BLaER1 treated with 17β-estradiol and CSF1 and Interleukin-3, amounts not matched to agents 10 nM and 100 nM (cell line): Measurements from ENCODE around the gene MRPL42.
"Not testable (repeated sequence)": the region's sequence is repeated elsewhere in the genome, so short reads cannot be mapped to it uniquely, and the experiment has no call there.

Experiments used
- H3K27ac ChIP-seq, 11 experiments: shearing (Covaris generic); formaldehyde crosslinking; 2 replicates each; pipeline ENCODE4 v1.8.1; 2022
- H3K27me3 ChIP-seq, 11 experiments: shearing (Covaris generic); formaldehyde crosslinking; 2 replicates each; pipeline ENCODE4 v1.8.1; 2022
- H3K36me3 ChIP-seq, 11 experiments: shearing (Covaris generic); formaldehyde crosslinking; 2 replicates each; pipeline ENCODE4 v1.8.1; 2022
- H3K4me1 ChIP-seq, 10 experiments: shearing (Covaris generic); formaldehyde crosslinking; 2 replicates each; pipeline ENCODE4 v1.8.1; 2022
- H3K4me2 ChIP-seq, 11 experiments: shearing (Covaris generic); formaldehyde crosslinking; 2 replicates each; pipeline ENCODE4 v1.8.1; 2022
- H3K4me3 ChIP-seq, 10 experiments: shearing (Covaris generic); formaldehyde crosslinking; 2 replicates each; pipeline ENCODE4 v1.8.1; 2022
- H3K9ac ChIP-seq, 11 experiments: shearing (Covaris generic); formaldehyde crosslinking; 2 replicates each; pipeline ENCODE4 v1.8.1; 2022
- H3K9me3 ChIP-seq, 11 experiments: shearing (Covaris generic); formaldehyde crosslinking; replicated peaks in 1 of 11; 2 replicates each; pipeline ENCODE4 v1.8.1; 2022
- H4K20me1 ChIP-seq, 11 experiments: shearing (Covaris generic); formaldehyde crosslinking; 2 replicates each; pipeline ENCODE4 v1.8.1; 2022
- Cebpa-rat ChIP-seq, 11 experiments: shearing (Covaris generic); IDR thresholded peaks; 2 replicates each; pipeline ENCODE4 v1.8.1; 2022

The MRPL42 gene

GRCh38 chr12:93539821-93540220 lies 72.5 kb downstream of the MRPL42 start:
- H3K4me2 ChIP-seq: peak overlapping the region in 3 of 11 experiments; percentile 36 to 45 (median 42); a peak in 3 of 22 replicates
- H3K4me1 ChIP-seq: peaks cover 10 to 33% (median 27%) of the 10 kb centered on the region in 10 experiments

DNA sequence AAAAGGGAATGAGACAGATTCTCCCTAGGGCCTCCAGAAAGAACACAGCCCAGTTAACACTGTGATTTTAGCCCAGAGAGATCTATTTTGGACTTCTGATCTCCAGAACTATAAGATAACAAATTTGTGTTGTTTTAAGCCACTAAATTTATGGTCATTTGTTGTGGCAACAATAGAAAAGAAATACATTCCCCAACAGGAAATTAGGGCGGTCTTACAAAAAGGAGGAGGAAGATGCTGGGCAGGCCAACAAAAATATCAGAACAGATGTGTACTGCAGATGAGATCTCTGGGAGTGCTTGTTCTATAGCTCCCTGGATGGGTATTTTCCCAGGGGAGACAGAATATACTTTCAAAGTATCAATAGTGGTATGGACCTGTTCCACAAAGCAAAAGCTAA lies 73.2 kb downstream of the MRPL42 start:
- H3K27me3 ChIP-seq: no peaks in the 10 kb centered on the region
- H4K20me1 ChIP-seq: no peaks in the 10 kb centered on the region
- H3K27ac ChIP-seq: no peak overlapping the region

More at GRCh38 chr12:93539821-93540220, 72.5 kb downstream of the MRPL42 start:
- Histone ChIP-seq H3K36me3 (no peaks in the 10 kb centered on the region), H4K20me1 (no peaks in the 10 kb centered on the region), H3K4me3 (no peak overlapping the region), H3K27me3 (no peaks in the 10 kb centered on the region), H3K9ac (no peak overlapping the region), H3K9me3 (peaks cover 0 to 4% (median 0%) of the 10 kb centered on the region in 11 experiments; a peak in 1 of 22 replicates), H3K27ac (no peak overlapping the region)
- no peak for TF ChIP-seq Cebpa-rat (IDR thresholded peaks at IDR 0.05)

DNA sequence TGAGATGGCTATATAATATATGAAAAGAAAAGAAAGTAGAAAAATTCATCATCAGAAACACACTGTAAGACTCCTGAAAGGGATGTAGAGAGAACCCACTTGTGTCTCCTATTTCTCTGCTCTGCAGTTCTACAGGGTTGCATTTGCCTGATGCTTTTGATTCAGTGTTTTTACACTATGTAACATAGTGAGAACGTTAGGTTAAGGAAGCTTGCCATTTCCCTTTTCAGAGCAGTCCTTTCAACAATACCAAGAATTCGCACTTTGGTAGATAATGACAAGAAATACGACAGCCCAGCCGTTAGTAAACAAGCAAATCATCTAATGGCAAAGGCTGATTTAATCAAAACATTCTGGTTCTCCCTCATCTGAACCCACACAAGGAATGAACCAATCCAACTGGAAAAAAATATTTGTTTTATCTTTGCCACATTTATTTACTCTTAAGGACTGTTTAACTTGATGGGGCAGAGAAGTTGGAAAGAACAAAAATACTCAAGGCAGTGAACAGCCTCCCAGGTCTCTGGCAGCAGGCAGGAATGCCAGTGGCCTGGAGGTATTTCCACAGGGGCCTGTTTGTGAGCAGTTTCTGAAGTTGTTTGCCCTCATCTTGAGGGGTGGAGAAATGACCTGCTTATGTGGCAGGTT lies 74.4 kb downstream of the MRPL42 start:
- no peaks in the 10 kb centered on the region for H3K36me3 ChIP-seq

More for the DNA sequence above, 73.2 kb downstream of the MRPL42 start:
- Histone ChIP-seq H3K9me3 (peaks cover 0 to 4% (median 0%) of the 10 kb centered on the region in 11 experiments; a peak in 1 of 22 replicates), H3K4me3 (no peak overlapping the region), H3K36me3 (no peaks in the 10 kb centered on the region), H3K9ac (no peak overlapping the region), H3K4me2 (peak overlapping the region in 7 of 11 experiments; percentile 17 to 45 (median 36); a peak in 12 of 22 replicates), H3K4me1 (peaks cover 10 to 33% (median 27%) of the 10 kb centered on the region in 10 experiments)
- TF ChIP-seq Cebpa-rat (IDR thresholded peaks at IDR 0.05): no peak

GRCh38 chr12:93547778-93548177 lies 80.5 kb downstream of the MRPL42 start:
- Histone ChIP-seq H3K9me3 (no peaks in the 10 kb centered on the region), H3K27ac (no peak overlapping the region), H3K36me3 (no peaks in the 10 kb centered on the region), H3K9ac (no peak overlapping the region), H3K4me3 (no peak overlapping the region), H3K4me1 (no peaks in the 10 kb centered on the region), H3K27me3 (no peaks in the 10 kb centered on the region), H3K4me2 (no peak overlapping the region), H4K20me1 (no peaks in the 10 kb centered on the region)
- TF ChIP-seq Cebpa-rat (IDR thresholded peaks at IDR 0.05): no peak

More for the DNA sequence above, 74.4 kb downstream of the MRPL42 start:
- H4K20me1 ChIP-seq: no peaks in the 10 kb centered on the region
- H3K4me2 ChIP-seq: no peak overlapping the region; a peak in 1 of 22 replicates
- H3K4me1 ChIP-seq: peaks cover 8 to 22% (median 18%) of the 10 kb centered on the region in 10 experiments
- no peak overlapping the region for H3K9ac ChIP-seq
- no peak overlapping the region for H3K4me3 ChIP-seq
- no peak for TF ChIP-seq Cebpa-rat (IDR thresholded peaks at IDR 0.05)
- no peaks in the 10 kb centered on the region for H3K27me3 ChIP-seq
- H3K27ac ChIP-seq: no peak overlapping the region
- H3K9me3 ChIP-seq: peaks cover 0 to 4% (median 0%) of the 10 kb centered on the region in 11 experiments; a peak in 1 of 22 replicates

GRCh38 chr12:93549174-93549573 lies 81.9 kb downstream of the MRPL42 start:
- no peaks in the 10 kb centered on the region for H3K4me1 ChIP-seq
- no peak overlapping the region for H3K4me2 ChIP-seq
- no peaks in the 10 kb centered on the region for H4K20me1 ChIP-seq
- H3K9ac ChIP-seq: no peak overlapping the region
- TF ChIP-seq Cebpa-rat (IDR thresholded peaks at IDR 0.05): no peak
- H3K36me3 ChIP-seq: no peaks in the 10 kb centered on the region
- no peak overlapping the region for H3K27ac ChIP-seq
- H3K27me3 ChIP-seq: no peaks in the 10 kb centered on the region
- H3K4me3 ChIP-seq: no peak overlapping the region
- H3K9me3 ChIP-seq: no peaks in the 10 kb centered on the region

DNA sequence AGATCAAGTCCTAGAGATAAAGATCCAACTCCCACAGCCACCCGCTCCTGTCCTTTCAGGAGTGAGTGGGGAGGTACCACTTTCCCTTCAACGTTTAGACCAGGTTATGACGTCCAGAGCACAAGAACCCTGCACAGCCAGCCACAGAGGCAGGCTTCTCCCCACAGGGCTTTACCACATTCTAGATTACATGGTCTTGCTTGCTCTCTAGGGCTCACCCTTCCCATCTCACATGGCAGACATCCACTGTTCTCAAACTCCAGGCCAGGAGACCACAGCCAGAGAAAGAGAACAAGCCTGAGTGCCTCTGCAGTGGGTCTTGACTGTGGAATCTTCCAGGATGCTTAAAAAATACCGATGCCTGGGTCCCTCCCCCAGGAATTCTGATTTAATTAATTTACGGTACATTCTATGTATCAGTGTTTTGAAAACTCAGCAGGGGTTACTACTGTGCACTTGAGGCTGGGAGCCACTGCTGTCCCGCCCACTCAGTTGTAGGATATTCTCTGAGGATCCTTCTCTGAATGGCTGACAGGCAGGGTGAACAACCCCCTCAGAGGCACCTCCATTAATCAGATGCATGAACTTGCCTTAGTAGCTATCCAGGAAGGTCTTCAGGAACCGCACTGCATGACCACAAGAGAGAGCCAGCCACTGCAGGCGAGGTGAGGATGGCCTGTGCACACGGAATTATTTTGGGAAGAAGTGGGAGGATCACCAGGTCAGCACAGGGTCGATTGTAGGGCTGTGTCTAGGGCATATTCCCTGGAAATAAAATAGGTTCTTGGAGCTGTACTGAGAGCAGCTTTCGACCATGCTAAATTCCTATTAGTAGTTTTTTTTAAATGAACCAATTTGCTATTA lies 83.7 kb downstream of the MRPL42 start:
- Histone ChIP-seq H3K4me2 (no peak overlapping the region), H3K9ac (no peak overlapping the region), H3K4me3 (no peak overlapping the region), H3K36me3 (no peaks in the 10 kb centered on the region), H3K4me1 (no peaks in the 10 kb centered on the region), H3K27ac (no peak overlapping the region), H4K20me1 (no peaks in the 10 kb centered on the region), H3K9me3 (no peaks in the 10 kb centered on the region), H3K27me3 (no peaks in the 10 kb centered on the region)
- TF ChIP-seq Cebpa-rat (IDR thresholded peaks at IDR 0.05): no peak

- H3K9me3 ChIP-seq: peaks cover 0 to 6% (median 4%) of the 10 kb centered on the region in 11 experiments; a peak in 6 of 22 replicates
- no peaks in the 10 kb centered on the region for H3K27me3 ChIP-seq
- TF ChIP-seq Cebpa-rat (IDR thresholded peaks at IDR 0.05): no peak
- no peak overlapping the region for H3K27ac ChIP-seq
- no peak overlapping the region for H3K4me2 ChIP-seq
- no peaks in the 10 kb centered on the region for H3K4me1 ChIP-seq
- no peak overlapping the region for H3K4me3 ChIP-seq
- H4K20me1 ChIP-seq: no peaks in the 10 kb centered on the region
- no peak overlapping the region for H3K9ac ChIP-seq
- no peaks in the 10 kb centered on the region for H3K36me3 ChIP-seq
Measured at GRCh38 chr12:93552427-93552826, 85.1 kb downstream of the MRPL42 start.

GRCh38 chr12:93557879-93558278 lies 90.6 kb downstream of the MRPL42 start:
- not testable (repeated sequence) for H4K20me1 ChIP-seq, H3K4me2 ChIP-seq, H3K4me3 ChIP-seq, H3K4me1 ChIP-seq, H3K36me3 ChIP-seq, H3K27me3 ChIP-seq, H3K9ac ChIP-seq, H3K27ac ChIP-seq
- peaks cover 21 to 42% (median 33%) of the 10 kb centered on the region in 11 experiments for H3K9me3 ChIP-seq

GRCh38 chr12:93558685-93559084 lies 91.4 kb downstream of the MRPL42 start:
- H3K4me3 ChIP-seq, H3K4me1 ChIP-seq, H3K9ac ChIP-seq, H3K4me2 ChIP-seq, H3K27me3 ChIP-seq, H3K27ac ChIP-seq, H4K20me1 ChIP-seq, H3K36me3 ChIP-seq: not testable (repeated sequence)
- H3K9me3 ChIP-seq: peaks cover 21 to 42% (median 33%) of the 10 kb centered on the region in 11 experiments
